GM18909 (cell line): ENCODE measurements around the gene OBP2A.
"Not testable (repeated sequence)": the region's sequence is repeated elsewhere in the genome, so short reads cannot be mapped to it uniquely, and the experiment has no call there.

Source experiments
- ATAC-seq: cut with Tn5 transposase; IDR thresholded peaks from one replicate; pipeline ENCODE4 v1.9.1; 2021; ENCODE audit warnings: mild to moderate bottlenecking; ENCODE audit not compliant: unreplicated experiment, poor library complexity

Gene OBP2A, protein sequence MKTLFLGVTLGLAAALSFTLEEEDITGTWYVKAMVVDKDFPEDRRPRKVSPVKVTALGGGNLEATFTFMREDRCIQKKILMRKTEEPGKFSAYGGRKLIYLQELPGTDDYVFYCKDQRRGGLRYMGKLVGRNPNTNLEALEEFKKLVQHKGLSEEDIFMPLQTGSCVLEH

DNA sequence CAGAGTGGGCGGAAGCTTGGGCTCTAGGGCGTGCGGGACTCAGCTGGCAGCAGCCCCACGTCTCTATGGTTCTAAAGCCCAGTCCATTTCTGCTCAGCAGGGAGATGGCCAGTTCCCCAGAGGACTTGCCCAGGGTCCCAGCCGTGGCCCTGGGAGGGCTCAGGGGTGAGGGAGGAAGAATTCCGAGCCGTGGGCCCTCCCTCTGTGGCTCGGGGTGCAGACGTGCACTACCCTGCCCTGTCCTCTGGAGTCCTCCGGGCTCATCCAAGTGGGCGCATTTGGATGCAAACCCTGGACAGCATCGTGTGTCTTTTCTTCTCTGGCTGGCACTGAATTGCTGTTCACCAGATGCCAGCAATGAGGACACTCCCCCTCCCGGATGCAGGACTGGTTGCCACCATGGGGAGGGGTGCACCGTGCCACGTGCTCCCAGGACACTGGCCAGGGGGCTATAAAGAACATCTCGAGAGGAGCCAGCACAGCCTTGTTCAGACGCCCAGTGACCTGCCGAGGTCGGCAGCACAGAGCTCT is at the start of gene OBP2A:
Gene OBP2A, plus strand, starts transcription at position 481 of the 531 bp plus-strand sequence. CDS start 55 bp downstream, outside the sequence.
- ATAC-seq = not testable (repeated sequence)

DNA sequence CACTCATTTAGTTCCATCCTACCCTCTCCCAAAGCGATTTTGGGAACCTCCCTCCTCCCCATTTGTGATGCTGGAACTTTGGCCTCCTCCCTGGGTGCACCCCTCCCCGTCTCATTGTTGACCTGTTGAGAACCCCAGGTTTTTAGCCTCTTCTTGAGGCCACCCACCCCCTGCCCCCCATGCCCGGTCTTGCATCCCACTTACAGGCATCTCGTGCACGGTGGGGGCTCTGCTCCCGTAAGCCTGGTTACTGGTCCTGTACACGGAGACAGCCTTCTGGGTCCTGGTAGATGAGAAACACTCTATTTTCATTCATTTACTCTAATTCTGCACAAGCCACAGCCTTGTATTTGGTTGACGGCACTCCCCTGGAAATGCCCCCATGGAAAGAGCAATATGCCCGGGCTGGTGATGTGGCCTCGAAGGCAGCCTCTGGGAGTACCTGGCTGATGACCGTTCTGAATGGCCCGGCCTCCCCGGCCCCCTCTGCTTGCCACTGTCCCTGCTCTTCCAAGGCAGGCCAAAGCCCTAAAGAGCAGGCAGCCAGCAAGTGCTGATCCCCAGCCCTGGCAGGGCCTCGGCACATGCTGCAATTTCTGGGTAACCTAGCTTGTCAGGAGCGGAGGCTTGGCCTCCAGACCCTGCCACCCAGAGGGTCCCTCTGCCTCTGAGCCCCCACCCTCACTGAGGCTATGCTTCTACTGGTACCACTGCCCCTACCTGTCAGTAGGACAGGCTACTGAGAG is 47.4 kb upstream of the OBP2A start:
- ATAC-seq = no peak

DNA sequence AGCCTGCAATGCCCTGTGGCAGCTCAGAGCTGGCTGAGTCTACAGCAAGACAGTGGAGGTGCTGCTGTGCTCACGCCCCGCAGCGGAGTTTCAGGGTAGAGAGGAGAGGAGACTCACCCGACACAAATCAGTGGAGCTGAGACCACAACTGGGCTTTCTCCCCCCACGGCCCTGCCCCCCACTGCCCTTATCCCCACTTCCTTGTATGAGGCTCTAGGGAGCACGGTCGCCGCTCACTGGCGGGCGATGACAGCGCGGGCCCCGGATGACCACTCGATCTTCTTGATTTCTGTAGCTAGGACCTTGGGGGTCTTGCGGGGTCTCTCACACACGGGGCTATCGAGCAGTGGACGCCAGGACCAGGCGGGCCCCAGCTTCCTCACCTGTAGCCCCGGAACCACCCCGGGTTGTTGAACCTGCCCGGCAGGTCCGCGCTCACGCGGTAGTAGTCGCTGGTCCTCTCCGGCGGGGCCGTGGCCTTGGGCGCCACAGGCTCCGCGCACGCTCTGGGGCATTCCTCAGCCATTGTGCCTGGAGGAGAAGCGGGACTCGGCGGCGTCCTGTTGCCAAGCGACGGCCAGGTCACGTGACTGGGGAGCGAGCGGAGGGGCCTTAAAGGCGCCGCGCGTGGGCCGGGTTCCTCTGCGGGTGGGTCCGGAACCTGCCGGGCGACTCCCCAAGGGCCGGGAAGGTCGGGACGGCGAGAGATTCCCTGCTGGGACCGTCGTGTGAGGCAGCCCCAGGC is 46.4 kb upstream of the OBP2A start:
- ATAC-seq = peak; percentile 52

DNA sequence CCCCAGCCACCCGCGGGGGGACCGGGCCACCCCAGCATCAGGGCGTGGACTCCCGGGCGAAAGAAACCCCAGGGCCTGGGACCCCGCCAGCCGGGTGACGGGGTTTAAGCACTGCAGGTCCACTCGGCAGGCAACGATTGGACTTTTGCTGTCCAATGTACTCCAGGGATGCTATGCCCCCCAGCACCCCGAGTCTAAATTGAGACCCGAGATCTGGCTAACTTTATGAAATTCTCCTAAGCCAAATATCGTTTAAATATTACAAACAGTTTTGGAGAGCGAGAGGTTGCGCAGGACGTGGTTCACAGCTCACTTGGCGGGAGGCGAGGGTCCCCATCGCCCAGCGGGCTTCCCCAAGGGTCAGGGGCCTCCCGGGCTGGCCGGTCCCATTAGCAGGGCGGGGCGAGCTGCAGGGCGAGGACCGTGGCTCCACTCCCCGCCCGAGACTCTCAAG is 45.8 kb upstream of the OBP2A start:
- ATAC-seq = peak; percentile 10

DNA sequence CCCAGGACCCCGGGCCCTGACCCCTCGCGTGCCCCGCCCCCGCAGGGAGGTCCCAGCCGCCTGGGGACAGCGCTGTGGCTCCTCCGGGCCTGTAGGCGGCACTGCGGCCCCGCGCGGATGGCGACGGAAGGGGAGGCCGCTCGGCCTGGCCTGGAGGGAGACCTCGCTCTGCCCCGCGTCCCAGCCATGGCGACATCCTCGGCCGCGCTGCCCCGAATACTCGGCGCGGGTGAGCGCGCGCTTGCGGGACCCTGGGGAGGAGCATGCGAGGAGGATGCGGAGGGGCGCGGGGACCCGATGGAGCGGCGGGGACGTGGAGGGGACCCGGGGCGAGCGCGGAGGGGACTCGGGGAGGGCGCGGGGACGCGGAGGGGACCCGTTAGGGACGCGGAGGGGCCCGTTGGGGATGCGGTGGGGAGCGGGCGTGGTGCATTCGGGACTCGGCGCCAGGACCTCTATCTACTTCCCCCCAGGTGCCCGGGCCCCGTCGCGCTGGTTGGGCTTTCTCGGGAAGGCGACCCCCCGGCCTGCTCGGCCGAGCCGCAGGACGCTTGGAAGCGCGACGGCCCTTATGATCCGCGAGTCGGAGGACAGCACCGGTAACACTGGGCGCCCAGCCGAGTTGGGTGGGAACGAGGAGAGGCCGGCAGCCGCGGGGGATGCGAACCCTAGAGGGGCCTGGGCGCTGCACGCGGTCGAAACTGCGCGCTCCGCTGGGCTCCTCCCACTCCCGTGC is 45.2 kb upstream of the OBP2A start, which contains the start of gene MRPS2:
Gene MRPS2, plus strand, starts transcription at position 158 of the 736 bp plus-strand sequence. Its CDS starts 29 bp downstream, at position 187.
- peak; percentile 82 for ATAC-seq

DNA sequence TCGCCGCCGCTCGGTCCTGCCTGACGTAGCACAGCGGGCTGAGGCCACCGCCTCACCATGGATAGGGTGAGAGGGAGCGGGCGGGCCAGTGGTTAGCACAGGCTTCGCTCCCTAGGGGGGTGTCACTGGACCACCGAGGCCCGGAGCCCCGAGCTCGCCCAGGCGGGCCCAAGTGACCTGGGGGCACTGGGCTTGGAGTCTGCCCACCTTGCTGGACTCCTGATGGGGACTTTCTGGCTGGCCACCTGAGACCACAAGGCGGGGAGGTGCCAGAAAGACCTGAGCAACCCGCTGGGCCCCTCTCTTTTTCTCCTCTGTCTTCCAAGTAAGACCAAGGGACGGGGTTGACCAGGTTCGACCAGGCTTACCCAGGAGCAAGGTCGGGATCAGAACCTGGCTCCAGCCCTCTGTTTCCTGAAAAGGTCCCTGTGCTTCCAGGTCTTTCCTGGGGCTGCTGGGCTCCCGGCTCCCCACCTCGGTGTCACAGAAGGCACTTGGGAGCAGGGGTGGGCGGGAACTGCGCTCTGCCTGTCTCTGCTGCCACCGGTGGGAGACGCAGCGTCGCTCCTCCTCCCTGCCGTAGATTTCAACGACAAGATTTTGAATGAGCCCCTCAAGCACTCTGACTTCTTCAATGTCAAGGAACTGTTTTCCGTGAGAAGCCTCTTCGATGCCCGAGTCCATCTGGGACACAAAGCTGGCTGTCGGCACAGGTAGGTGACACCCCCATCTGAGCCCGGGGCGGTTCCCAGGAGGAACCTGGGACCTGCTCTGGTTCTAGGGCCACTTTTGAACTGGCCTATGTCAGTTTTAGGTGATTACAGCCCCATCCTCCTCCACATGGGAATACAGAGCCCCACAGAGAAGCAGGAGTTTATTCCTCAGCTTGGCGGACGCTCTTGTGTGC is 44.4 kb upstream of the OBP2A start:
- no peak for ATAC-seq

DNA sequence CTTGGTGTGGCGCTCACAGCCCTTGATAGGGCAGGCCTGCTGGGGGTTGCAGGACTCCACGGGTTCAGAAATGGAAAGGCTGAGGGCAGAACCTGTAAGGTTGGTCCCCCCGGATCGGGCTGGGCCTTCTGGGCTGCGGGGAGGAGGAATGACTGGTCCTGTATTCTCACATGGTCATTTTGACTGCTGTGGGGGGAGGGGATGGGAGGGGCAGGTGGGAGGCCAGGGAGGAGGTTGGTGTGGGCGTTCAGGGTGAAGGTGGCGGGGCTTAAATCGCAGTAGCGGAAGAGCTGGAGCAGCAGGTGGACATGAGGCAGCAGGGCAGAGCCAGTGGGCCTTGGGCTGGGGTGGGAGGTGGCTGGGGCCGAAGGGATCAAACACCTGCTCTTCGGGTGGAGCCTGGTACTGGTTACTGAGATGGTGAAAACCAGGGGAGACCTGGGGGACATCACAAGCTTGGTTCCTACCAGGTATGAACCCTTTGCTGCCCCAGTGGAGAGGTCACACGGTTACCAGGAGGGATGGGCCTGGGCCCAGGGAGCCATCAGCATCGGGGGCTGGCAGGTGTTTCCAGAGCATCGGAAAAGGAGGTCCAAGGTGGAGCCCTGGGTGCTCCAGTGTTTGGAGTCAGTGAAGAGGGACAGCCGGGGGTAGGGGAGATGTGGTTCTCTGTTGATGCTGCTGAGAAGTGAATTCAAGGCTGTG is 43.6 kb upstream of the OBP2A start:
- ATAC-seq = no peak

DNA sequence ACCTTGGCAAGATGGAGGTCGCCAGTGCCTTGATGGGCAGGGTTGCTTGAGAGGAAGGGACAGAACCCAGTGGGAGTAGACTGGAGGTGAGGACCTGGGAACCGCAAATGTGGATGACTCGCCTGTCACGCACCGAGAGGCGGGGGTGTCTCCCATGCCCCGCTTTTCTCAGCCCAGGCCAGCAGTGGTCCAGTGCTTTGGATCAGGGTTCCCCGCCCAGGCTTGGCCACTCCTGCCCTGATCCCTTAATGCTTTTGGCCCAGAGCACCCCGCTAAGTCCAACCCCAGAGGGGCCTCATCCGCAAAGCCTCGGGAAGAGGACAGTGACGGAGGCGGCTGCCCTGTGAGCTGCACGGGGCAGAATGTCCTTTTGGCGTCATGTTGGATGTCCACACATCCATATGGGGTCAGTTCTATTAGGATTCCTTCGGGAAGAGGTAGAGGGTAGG is 43.0 kb upstream of the OBP2A start:
- ATAC-seq = no peak

DNA sequence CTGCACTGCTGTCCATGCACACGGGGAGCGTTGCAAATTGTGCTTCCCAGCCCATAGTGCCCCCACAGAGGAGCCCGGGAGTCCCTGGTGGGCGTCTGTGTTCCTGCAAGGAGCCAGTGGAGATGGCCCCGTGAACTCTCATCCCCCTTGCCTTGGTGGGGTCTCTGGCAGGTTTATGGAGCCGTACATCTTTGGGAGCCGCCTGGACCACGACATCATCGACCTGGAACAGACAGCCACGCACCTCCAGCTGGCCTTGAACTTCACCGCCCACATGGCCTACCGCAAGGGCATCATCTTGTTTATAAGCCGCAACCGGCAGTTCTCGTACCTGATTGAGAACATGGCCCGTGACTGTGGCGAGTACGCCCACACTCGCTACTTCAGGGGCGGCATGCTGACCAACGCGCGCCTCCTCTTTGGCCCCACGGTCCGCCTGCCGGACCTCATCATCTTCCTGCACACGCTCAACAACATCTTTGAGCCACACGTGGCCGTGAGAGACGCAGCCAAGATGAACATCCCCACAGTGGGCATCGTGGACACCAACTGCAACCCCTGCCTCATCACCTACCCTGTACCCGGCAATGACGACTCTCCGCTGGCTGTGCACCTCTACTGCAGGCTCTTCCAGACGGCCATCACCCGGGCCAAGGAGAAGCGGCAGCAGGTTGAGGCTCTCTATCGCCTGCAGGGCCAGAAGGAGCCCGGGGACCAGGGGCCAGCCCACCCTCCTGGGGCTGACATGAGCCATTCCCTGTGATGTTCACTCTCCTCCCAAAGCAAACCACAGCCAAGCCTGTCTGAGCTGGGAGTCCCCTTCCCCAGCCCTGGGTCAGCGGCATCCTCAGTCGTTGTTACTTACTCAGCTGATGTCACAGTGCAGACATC is 42.3 kb upstream of the OBP2A start:
- ATAC-seq = no peak

DNA sequence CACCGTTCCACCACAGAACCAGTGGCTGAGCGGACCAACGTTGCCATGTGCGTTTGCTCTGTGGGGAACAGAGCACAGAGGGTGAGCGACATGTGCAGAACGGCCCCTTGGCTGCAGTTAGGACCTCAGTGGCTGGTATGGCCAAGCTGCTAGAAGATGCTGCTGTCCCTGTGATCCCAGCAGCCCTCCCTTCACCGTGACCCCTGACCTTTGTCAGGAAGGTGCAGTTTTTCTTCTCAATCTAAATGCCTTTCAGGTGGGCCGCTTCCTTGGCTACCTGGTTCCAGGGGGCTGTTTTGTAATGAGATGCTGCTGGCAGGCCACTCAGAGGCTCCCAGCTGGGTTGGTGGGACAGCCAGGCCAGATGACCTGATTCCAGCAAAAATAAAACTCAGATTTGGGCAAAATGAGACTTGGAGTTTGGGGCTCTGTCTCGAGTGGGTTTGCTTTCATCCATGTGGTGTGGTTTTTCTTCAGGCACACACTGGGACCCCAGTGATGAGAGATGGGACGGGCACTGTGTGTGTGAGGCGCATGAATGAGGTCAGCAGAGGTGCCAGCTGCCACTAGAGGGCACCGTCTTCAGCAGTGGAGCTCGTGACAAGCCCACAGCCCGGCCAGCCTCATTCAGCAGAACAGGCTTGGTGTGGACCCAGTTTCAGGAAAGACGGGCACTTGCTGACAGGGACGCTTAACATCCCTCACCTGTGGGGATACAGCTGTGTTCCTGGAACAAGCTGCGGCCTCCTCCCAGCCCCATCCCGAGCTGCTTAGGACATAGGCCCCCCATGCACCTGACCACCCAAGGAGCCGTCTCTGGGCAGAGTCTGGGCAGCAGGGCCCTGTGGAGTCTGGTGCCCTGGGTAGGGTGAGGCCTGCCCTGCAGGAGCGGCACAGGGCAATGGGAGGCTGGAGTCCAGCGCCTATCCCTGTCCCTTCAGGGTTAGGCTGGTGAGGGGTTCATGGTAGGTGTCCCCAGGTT is 41.4 kb upstream of the OBP2A start:
- ATAC-seq = no peak

DNA sequence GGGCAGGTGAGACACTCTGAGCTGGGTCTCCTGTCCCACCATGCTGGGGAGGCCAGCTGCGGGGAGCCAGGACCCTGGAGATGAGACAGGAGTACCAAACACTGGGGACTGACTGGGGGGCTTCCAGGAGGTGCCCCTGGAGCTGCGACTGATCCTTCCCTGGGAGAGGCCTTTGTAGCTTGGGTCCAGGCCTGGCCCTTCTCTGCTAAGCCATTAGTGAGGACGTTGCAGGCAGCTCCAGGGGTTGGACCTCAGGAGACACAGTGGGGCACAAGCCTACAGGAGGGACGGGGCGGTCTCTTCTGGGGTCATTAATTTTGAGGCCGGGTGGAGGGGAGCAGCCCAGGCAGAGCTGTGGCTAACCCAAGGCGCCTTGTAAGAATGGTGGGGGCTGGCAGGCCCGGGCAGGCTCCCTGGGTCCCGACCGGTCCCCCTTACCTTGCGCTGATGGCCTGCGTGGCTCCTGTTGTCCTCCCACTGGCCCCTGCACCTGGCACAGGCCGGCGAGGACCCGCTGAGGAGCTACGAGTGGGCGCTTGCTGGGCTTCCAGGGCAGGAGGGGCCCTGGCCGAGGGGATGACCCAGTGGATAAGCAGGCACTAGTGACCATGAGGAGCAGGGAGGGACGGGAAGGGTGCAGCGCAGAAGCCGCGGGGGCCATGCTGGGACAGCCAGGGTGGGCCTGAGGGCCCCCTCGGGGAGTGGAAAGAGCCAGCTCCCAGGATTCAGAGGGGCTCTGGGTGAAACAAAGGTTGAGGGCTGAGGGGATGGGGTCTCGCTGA is 40.3 kb upstream of the OBP2A start:
- ATAC-seq = no peak

DNA sequence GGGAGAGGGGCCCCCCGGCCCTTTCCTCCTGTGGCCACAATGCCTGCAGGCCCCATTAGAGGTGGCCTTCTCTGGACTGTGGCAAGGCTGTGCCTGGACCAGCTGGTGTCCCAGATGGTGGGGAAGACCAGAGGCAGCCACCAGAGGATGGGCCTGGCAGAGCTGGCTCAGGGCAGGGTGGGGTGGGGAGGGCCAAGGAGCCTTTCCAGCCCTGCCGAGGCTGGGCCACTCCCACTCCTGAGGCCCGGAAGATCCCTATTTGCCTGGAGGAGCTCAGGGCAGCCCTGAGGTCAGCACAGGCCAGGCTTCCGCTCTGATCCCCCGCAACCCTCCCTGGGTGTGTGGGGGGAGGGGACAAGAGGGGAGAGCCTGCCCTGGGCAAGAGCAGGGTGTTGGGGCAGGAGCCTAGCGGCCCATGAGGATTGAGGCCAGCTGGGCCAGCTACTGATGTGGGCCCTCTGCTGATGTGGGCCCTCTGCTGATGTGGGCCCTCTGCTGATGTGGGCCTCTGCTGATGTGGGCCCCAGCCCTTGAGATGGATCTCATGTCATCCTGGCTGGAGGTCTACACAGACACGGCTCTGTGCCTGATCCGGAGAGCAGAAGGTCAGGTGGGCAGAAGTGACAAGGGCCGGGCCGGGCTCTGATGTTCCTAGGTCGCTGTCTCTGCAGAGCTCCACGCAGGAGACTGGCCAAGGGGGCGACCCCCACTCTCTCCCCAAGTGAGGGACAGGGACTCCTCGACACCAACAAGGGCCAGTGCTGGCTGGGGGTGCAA is 39.4 kb upstream of the OBP2A start:
- ATAC-seq = no peak

DNA sequence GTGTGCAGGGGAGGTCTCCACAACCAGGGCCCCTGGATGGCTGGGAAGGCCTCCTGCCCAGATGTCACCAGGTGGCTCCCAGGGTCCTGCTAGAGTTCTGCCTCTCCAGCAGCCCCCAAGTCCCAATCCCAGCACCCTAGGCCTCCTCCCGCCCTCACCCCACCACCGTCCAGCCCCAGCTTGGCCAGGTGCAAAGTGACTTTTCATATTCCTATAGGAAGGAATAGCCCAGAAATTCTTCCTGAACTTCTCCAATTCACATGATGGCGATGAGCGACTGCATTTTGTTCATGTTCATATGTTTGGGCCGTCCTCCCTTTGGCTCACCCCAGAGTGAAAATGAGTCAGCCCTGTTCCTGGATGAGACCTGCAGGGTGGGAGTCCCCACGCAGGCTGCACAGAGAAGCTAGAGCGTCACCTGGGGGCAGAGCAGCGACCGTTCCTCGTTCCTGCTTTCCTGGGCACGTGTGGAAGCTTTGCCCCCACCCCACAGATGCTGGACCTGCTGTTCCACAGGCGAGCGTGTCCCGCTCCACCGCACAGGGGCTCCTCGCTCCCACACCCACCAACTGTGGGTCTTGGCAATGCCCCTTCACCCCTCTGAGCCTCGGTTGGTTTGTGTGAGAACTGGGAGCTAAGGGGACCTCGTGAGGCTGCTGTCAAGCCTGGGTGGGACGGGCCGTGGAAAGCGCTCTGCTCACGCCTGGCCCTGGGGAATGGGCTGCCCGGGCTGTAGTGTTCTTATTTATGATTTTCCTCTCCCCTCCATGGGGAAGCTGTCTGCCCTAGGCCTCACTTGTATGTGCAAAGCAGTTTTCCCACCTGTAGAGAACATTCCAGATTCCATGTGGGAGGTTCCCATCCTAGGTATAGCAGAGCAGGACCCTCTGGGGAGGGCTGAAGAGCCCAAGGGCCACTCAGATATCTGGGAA is 38.6 kb upstream of the OBP2A start:
- no peak for ATAC-seq
